ENCODE results near the gene CADPS.

Gene CADPS

DNA sequence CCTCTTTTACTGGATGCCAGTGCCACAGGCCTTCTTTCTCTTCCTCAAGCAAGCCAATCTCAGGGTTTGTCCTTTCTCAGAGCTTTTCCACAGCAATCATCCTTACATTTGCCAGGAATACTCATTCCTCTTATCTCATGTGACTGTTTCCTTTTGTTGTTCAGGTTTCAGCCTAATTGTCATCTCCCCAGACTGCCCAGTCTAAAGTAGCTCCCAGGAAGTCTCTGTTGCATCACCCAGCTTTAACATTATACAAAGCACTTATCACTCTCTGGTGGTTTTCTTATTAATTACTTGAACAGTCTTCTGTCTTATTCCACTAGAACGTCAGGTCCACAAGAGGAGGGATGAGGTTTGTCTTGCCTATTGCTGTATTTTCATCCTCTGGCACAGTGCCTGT is 65.8 kb downstream of the CADPS start:
- TF ChIP-seq, protein P1, sequence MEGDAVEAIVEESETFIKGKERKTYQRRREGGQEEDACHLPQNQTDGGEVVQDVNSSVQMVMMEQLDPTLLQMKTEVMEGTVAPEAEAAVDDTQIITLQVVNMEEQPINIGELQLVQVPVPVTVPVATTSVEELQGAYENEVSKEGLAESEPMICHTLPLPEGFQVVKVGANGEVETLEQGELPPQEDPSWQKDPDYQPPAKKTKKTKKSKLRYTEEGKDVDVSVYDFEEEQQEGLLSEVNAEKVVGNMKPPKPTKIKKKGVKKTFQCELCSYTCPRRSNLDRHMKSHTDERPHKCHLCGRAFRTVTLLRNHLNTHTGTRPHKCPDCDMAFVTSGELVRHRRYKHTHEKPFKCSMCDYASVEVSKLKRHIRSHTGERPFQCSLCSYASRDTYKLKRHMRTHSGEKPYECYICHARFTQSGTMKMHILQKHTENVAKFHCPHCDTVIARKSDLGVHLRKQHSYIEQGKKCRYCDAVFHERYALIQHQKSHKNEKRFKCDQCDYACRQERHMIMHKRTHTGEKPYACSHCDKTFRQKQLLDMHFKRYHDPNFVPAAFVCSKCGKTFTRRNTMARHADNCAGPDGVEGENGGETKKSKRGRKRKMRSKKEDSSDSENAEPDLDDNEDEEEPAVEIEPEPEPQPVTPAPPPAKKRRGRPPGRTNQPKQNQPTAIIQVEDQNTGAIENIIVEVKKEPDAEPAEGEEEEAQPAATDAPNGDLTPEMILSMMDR (IDR thresholded peaks at IDR 0.05; ENCODE audit: insufficient read depth, low read length, poor library complexity, severe bottlenecking) = no peak
- H3K36me3 ChIP-seq (ENCODE audit: control insufficient read depth, insufficient read depth, low read length) = no peaks in the 10 kb centered on the region
- DNase-seq (ENCODE audit: extremely low read depth, insufficient read length) = no peak
- H3K4me3 ChIP-seq (replicated peaks; ENCODE audit: low read depth, low read length) = no peak overlapping the region
- H3K27me3 ChIP-seq (replicated peaks; ENCODE audit: control insufficient read depth, insufficient read depth, low read length) = no peaks in the 10 kb centered on the region

- H3K36me3 ChIP-seq (ENCODE audit: control insufficient read depth, insufficient read depth, low read length) = no peaks in the 10 kb centered on the region
- TF ChIP-seq, protein P1 (IDR thresholded peaks at IDR 0.05; ENCODE audit: insufficient read depth, low read length, poor library complexity, severe bottlenecking) = no peak
- no peak for DNase-seq (ENCODE audit: extremely low read depth, insufficient read length)
Observed at GRCh38 chr3:62805580-62806277, 69.5 kb downstream of the CADPS start.

GRCh38 chr3:62805106-62805505 is 70.1 kb downstream of the CADPS start:
- no peaks in the 10 kb centered on the region for H3K27me3 ChIP-seq (replicated peaks; ENCODE audit: control insufficient read depth, insufficient read depth, low read length)
- TF ChIP-seq, protein P1 (IDR thresholded peaks at IDR 0.05; ENCODE audit: insufficient read depth, low read length, poor library complexity, severe bottlenecking) = no peak
- no peak for DNase-seq (ENCODE audit: extremely low read depth, insufficient read length)
- no peak overlapping the region for H3K4me3 ChIP-seq (replicated peaks; ENCODE audit: low read depth, low read length)
- no peaks in the 10 kb centered on the region for H3K36me3 ChIP-seq (ENCODE audit: control insufficient read depth, insufficient read depth, low read length)

More at GRCh38 chr3:62805580-62806277, 69.5 kb downstream of the CADPS start:
- no peaks in the 10 kb centered on the region for H3K27me3 ChIP-seq (replicated peaks; ENCODE audit: control insufficient read depth, insufficient read depth, low read length)
- H3K4me3 ChIP-seq (replicated peaks; ENCODE audit: low read depth, low read length) = no peak overlapping the region

DNA sequence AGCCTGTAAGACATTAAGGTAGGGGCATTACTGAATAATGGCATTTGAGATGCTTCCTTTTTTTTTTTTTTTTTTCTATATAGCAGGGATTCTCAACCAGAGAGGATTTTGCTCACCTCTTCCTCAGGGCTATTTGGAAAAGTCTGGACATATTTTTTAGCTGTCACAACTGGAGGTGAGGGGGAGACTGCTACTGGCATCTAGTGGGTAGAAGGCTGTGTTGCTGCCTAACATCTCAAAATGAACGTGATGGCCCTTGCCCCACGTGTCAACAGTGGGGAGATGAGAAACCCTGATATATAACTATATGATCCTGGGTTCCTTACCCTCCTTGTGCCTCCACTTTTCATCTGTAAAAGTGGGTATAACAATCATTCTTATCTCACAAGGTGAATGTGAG is 71.9 kb downstream of the CADPS start:
- TF ChIP-seq, protein P1 (IDR thresholded peaks at IDR 0.05; ENCODE audit: insufficient read depth, low read length, poor library complexity, severe bottlenecking) = no peak
- no peaks in the 10 kb centered on the region for H3K27me3 ChIP-seq (replicated peaks; ENCODE audit: control insufficient read depth, insufficient read depth, low read length)
- DNase-seq (ENCODE audit: extremely low read depth, insufficient read length) = no peak
- no peaks in the 10 kb centered on the region for H3K36me3 ChIP-seq (ENCODE audit: control insufficient read depth, insufficient read depth, low read length)
- H3K4me3 ChIP-seq (replicated peaks; ENCODE audit: low read depth, low read length) = no peak overlapping the region

GRCh38 chr3:62798000-62798399 is 77.2 kb downstream of the CADPS start:
- H3K36me3 ChIP-seq (ENCODE audit: control insufficient read depth, insufficient read depth, low read length) = no peaks in the 10 kb centered on the region
- no peak overlapping the region for H3K4me3 ChIP-seq (replicated peaks; ENCODE audit: low read depth, low read length)
- no peak for DNase-seq (ENCODE audit: extremely low read depth, insufficient read length)
- no peaks in the 10 kb centered on the region for H3K27me3 ChIP-seq (replicated peaks; ENCODE audit: control insufficient read depth, insufficient read depth, low read length)
- TF ChIP-seq, protein P1 (IDR thresholded peaks at IDR 0.05; ENCODE audit: insufficient read depth, low read length, poor library complexity, severe bottlenecking) = no peak

DNA sequence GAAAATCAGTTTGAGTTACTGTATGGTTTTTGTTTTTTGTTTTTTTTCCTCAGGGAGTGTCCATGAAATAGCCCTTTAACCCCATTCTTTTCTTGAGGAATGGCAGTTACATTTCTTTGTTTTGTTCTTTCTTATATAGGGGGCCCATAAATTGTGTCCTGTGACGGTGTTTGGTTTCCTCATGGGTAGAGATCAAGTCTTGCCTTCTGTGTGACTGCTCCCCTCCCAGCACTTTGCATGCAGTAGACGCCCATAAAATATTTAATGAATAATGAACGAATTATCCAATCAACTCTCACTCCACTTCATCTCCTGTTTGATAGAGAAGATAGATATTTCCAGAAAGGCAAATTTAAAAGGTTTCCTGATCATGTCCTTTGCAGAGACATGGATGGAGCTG is 78.1 kb downstream of the CADPS start:
- no peak for DNase-seq (ENCODE audit: extremely low read depth, insufficient read length)
- no peaks in the 10 kb centered on the region for H3K27me3 ChIP-seq (replicated peaks; ENCODE audit: control insufficient read depth, insufficient read depth, low read length)
- no peak overlapping the region for H3K4me3 ChIP-seq (replicated peaks; ENCODE audit: low read depth, low read length)
- no peaks in the 10 kb centered on the region for H3K36me3 ChIP-seq (ENCODE audit: control insufficient read depth, insufficient read depth, low read length)
- TF ChIP-seq, protein P1 (IDR thresholded peaks at IDR 0.05; ENCODE audit: insufficient read depth, low read length, poor library complexity, severe bottlenecking) = no peak

All from GM06990 (cell line).